Hematopoietic multipotent progenitor cell treated with erythropoietin and hydrocortisone succinate and interleukin-3 and kit ligand, for 17 days (in vitro differentiated cells): ENCODE results near the gene NAT14.

Experiments used
- DNase-seq: peaks from one replicate; pipeline ENCODE4 v3.0.0-alpha.2; 2015; ENCODE audit warnings: low spot score

The NAT14 gene

GRCh38 chr19:55453511-55454260 lies 31.3 kb upstream of the NAT14 start:
- DNase-seq = no peak

GRCh38 chr19:55454787-55455243 lies 30.2 kb upstream of the NAT14 start:
- DNase-seq = peak; percentile 65

- no peak for DNase-seq
These were observed 29.3 kb upstream of the NAT14 start for GRCh38 chr19:55455576-55456235.

- no peak for DNase-seq
These were observed 28.6 kb upstream of the NAT14 start for GRCh38 chr19:55456347-55456746.

- DNase-seq = no peak
These were observed 27.1 kb upstream of the NAT14 start for GRCh38 chr19:55457683-55458457.

- DNase-seq = no peak
These were observed 25.4 kb upstream of the NAT14 start for GRCh38 chr19:55459551-55459949.

GRCh38 chr19:55459950-55460657 lies 24.9 kb upstream of the NAT14 start:
- peak; percentile 35 for DNase-seq

GRCh38 chr19:55460670-55461258 lies 24.2 kb upstream of the NAT14 start:
- peak; percentile 78 for DNase-seq

GRCh38 chr19:55461259-55461973 lies 23.6 kb upstream of the NAT14 start, which contains the start of gene ISOC2:
ISOC2 (minus strand) TSS chr19:55461642; CDS start chr19:55456486, 5,156 bp downstream.
- peak; percentile 99 for DNase-seq

GRCh38 chr19:55461974-55462626 lies 22.9 kb upstream of the NAT14 start:
- peak; percentile 78 for DNase-seq

GRCh38 chr19:55462722-55463121 lies 22.3 kb upstream of the NAT14 start:
- no peak for DNase-seq

- no peak for DNase-seq
These were observed 21.4 kb upstream of the NAT14 start for GRCh38 chr19:55463583-55464031.

GRCh38 chr19:55464039-55464661 lies 20.8 kb upstream of the NAT14 start:
- no peak for DNase-seq

GRCh38 chr19:55464662-55465054 lies 20.3 kb upstream of the NAT14 start, which contains the start of gene C19orf85:
C19orf85 (minus strand) TSS chr19:55464751; CDS start chr19:55464554, 197 bp downstream.
- no peak for DNase-seq

GRCh38 chr19:55465460-55466240 lies 19.3 kb upstream of the NAT14 start:
- DNase-seq = no peak

- no peak for DNase-seq
These were observed 18.8 kb upstream of the NAT14 start for GRCh38 chr19:55466241-55466614.

- peak; percentile 80 for DNase-seq
These were observed 17.5 kb upstream of the NAT14 start for GRCh38 chr19:55467236-55468053.

- no peak for DNase-seq
These were observed 17.0 kb upstream of the NAT14 start for GRCh38 chr19:55468054-55468393.
